ENCODE data around the gene ZDBF2.
"Not testable (repeated sequence)": the region's sequence is repeated elsewhere in the genome, so short reads cannot be mapped to it uniquely, and the experiment has no call there.

The ZDBF2 gene

GRCh38 chr2:206274434-206275311 lies at the start of gene ZDBF2:
Gene ZDBF2, plus strand, starts transcription at chr2:206274663. Its CDS starts 7,187 bp downstream, at chr2:206281850.
- no peak for DNase-seq (ENCODE audit: low read depth in 2 of 2)

DNA sequence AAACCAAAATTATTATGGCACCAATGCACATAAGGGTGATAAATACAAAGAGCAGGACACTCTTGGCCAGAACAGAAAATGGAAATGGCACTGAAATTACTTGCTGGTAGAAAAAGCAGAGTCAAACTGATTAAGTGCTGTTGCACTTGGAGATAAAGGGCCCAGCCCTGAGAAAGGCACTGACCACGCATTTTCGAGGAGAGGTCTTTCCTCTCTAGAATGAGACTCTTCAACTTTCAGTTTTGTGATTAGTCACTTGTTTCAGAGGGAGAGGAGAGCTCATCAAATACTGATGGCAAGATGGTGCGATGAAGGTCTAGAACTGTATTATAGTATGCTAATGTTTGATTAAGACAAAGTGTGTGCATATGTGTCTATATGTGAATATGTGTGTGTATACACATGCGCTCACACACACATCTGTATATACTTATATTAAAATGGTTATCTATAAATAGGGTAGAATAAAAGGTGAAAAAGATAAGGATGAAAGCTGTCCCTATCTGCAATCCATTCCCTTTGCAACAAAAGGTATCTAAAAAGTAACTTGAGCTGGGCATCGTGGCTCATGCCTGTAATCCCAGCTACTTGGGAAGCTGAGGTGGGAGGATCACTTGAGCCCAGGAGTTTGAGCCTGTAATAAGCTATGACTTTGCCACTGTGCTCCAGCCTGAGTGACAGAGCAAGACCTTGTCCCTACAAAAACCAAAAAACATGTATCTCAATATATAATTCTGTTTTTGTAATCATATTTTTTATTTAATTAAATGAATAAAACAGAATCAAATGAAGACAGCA lies 48.8 kb upstream of the ZDBF2 start:
- DNase-seq (ENCODE audit: low read depth in 2 of 2) = no peak

DNA sequence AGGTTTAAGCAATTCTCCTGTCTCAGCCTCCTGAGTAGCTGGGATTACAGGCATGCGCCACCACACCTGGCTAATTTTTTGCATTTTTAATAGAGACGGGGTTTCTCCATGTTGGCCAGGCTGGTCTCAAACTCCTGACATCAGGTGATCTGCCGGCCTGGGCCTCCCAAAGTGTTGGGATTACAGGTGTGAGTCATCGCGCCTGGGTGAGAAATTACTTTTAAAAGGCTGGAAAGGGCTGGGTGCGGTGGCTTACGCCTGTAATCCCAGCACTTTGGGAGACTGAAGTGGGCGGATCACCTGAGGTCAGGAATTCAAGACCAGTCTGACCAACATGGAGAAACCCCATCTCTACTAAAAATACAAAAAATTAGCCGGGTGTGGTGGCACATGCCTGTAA lies 45.8 kb upstream of the ZDBF2 start:
- DNase-seq (ENCODE audit: low read depth in 2 of 2) = not testable (repeated sequence)

- DNase-seq (ENCODE audit: low read depth in 2 of 2) = no peak
Measured at GRCh38 chr2:206229642-206230041, 44.8 kb upstream of the ZDBF2 start.

DNA sequence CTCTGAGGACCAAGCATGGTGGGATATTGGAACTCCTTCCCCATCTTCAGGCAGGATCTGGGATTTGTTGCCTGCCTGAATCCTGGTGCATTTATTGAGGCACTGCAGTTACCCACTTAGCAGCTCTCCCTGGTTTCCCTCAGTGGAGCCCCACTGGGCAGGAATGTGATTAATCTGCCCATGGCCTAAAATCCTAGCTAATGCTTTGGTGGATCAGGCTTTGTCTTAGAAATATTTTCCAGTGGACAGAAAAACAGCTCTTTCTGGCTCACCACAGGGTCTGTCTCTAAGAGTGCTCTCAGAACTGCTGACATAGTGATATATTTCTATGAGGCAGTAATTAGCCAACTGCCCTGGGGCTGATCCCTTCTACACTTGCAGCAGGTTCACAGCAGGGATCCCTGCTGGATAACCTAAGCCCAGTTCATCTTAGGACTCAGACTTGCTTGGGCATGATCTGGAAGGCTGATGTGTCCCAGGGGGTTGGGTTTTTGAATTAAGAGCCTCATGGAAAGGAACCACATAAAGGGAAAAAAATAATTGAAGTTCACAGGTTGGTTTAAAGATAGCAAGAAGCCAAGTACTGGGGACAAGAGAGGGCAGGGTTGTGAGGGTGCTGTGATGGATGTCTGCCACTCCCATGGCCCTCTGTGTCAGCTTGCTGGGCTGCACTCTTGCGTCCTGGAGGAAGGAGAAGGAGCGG lies 44.3 kb upstream of the ZDBF2 start:
- no peak for DNase-seq (ENCODE audit: low read depth in 2 of 2)

- DNase-seq (ENCODE audit: low read depth in 2 of 2) = no peak
Measured at GRCh38 chr2:206231669-206232286, 42.7 kb upstream of the ZDBF2 start.

- DNase-seq (ENCODE audit: low read depth in 2 of 2) = no peak
Measured at GRCh38 chr2:206232287-206233035, 42.0 kb upstream of the ZDBF2 start.

GRCh38 chr2:206239157-206239556 lies 35.3 kb upstream of the ZDBF2 start:
- no peak for DNase-seq (ENCODE audit: low read depth in 2 of 2)

- no peak for DNase-seq (ENCODE audit: low read depth in 2 of 2)
Measured at GRCh38 chr2:206240327-206240726, 34.1 kb upstream of the ZDBF2 start.

- no peak for DNase-seq (ENCODE audit: low read depth in 2 of 2)
Measured at GRCh38 chr2:206241736-206242135, 32.7 kb upstream of the ZDBF2 start.

- DNase-seq (ENCODE audit: low read depth in 2 of 2) = no peak
Measured at GRCh38 chr2:206245265-206245672, 29.2 kb upstream of the ZDBF2 start.

- no peak for DNase-seq (ENCODE audit: low read depth in 2 of 2)
Measured at GRCh38 chr2:206250041-206250897, 24.2 kb upstream of the ZDBF2 start.

DNA sequence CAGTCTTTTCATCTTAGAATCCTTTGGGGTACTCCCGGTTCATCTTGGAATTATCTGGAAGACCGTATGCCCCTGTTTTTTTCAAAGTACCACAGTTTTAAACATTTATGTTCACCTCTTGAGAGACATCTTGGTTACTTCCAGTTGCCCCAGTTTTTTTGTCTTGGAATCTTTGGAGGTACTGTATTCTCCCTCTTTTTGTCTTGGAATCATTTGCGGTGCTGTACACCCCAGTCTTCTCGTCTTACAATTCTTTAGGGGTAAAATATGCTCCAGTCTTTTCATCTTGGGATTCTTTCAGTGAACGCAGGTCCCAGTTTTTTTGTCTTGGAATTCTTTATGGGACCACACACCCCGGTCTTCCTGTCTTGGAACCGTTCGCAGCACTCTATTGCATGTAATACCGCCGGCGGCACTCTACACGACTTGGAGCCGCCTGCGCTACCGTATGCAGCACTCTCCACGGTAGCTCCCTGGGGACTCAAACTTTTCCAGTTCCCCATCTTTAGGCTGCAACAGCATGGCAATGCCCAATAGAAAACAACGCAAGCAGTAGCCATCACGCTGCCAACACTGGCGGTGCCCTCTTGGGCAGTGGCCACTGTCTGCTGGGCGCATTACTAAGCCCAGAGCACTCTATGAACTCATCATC lies 21.2 kb upstream of the ZDBF2 start:
- DNase-seq (ENCODE audit: low read depth in 2 of 2) = no peak

- DNase-seq (ENCODE audit: low read depth in 2 of 2) = no peak
Measured at GRCh38 chr2:206253777-206254166, 20.7 kb upstream of the ZDBF2 start.

DNA sequence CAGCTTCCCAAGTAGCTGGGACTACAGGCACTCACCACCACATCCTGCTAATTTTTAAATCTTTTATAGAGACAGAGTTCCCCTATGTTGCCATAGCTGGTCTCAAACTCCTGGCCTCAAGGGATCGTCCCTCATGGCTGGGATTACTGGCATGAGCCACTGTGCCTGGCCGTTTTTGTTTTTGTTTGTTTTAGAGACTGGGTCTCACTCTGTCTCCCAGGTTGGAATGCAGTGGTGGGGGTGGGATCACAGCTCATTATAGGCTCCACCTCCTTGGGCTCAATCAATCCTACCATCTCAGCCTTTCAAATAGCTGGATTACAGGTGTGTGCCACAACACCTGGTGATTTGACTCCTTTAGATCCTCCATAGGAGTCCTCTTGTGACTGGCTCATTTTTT lies 19.5 kb upstream of the ZDBF2 start:
- no peak for DNase-seq (ENCODE audit: low read depth in 2 of 2)

GRCh38 chr2:206256706-206257205 lies 17.7 kb upstream of the ZDBF2 start:
- DNase-seq (ENCODE audit: low read depth in 2 of 2) = no peak

- DNase-seq (ENCODE audit: low read depth in 2 of 2) = no peak
Measured at GRCh38 chr2:206257350-206257749, 17.1 kb upstream of the ZDBF2 start.

DNA sequence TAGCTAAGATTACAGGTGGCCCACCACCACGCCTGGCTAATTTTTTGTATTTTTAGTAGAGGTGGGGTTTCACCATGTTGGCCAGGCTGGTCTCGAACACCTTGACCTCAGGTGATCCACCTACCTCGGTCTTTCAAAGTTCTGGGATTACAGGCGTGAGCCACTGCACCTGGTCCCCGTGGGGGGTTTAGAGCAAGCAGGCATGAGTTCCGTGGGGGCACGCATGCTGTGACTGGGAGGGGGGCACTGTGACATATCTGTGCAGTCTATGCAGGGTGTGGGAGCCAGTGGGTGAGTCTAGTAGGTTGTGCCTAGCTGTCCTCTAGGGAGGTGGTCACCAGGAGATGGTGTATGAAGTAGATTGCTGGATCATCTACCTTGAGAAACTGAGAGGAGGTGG lies 16.6 kb upstream of the ZDBF2 start:
- DNase-seq (ENCODE audit: low read depth in 2 of 2) = no peak

GRCh38 chr2:206258615-206259014 lies 15.8 kb upstream of the ZDBF2 start:
- not testable (repeated sequence) for DNase-seq (ENCODE audit: low read depth in 2 of 2)
